Ascending aorta (tissue), 2 donors: ENCODE data around the gene PHLDB1. TPM values are rescaled to one million over a fixed set of nuclear protein-coding genes. Genes with fewer than 3 reads are reported as not detected.
"Not testable (repeated sequence)": the region's sequence is repeated elsewhere in the genome, so short reads cannot be mapped to it uniquely, and the experiment has no call there.

ENCODE experiments used
- DNase-seq, 2 donors: peaks; one replicate each; pipeline ENCODE4 v3.0.0-alpha.2; 2019; ENCODE audit warnings: low spot score in 2 of 2
- H3K27ac ChIP-seq, 2 donors: fragments of 200-600 bp; sonication (generic); one replicate each; pipeline ENCODE4 v1.5.1; 2016 to 2017; ENCODE audit warnings: mild to moderate bottlenecking in 1 of 2
- H3K27me3 ChIP-seq: fragments of 200-600 bp; sonication (generic); one replicate; pipeline ENCODE4 v1.5.1; 2017
- H3K36me3 ChIP-seq, 2 donors: fragments of 200-600 bp; sonication (generic); one replicate each; pipeline ENCODE4 v1.5.1; 2016
- H3K4me1 ChIP-seq, 2 donors: fragments of 200-600 bp; sonication (generic); one replicate each; pipeline ENCODE4 v1.5.1; 2016 to 2017; ENCODE audit warnings: mild to moderate bottlenecking in 1 of 2
- H3K4me3 ChIP-seq, 2 donors: fragments of 200-600 bp; sonication (generic); one replicate each; pipeline ENCODE4 v1.5.1; 2016 to 2017; ENCODE audit warnings: mild to moderate bottlenecking in 1 of 2
- H3K9me3 ChIP-seq, 2 donors: fragments of 200-600 bp; sonication (generic); one replicate each; pipeline ENCODE4 v1.5.1; 2016
- intact Hi-C: fragments of 100-400 bp; cut with DNase I; formaldehyde crosslinking; loops from one replicate; pipeline ENCODE4 v1.15.1; 2023
- total RNA-seq: library from RNA; depleted of rRNA; stranded (reverse); fragments of >200 nt; gene quantifications from one replicate; pipeline ENCODE4 v1.1.0, GENCODE V29; 2016
- TF ChIP-seq, protein P1 (sequence below), 3 experiments: fragments of 200-600 bp in 2 of 3; fragments of 450-650 bp in 1 of 3; sonication (generic) in 2 of 3; IDR thresholded peaks; one replicate each; pipeline ENCODE4 v1.5.1; 2016 to 2019; ENCODE audit warnings: antibody characterized with exemption in 3 of 3, mild to moderate bottlenecking in 1 of 3, moderate library complexity in 1 of 3

The PHLDB1 gene
- total RNA-seq, 1 donor from 2014 or later = 200 TPM

DNA sequence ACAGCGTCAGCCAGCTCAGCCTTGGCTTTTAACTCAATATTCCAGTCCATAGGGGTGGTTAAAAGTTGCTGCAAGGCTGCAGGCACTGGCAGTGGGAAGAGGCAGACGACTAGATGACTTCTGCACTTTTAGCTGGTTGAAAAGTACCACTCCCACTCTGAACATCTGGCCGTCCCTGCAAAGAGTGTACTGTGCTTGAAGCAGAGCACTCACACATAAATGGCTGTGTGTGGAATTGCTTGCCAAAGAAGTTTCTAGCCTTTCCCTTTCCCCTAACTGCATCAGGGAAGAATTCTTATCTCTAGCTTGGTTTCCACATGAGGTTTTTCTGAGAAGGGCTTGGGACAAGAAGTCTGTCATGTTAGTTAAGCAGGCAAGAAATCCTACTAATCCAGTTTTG, 5.1 kb upstream of the PHLDB1 start:
- no peaks in the 10 kb centered on the region for H3K9me3 ChIP-seq
- TF ChIP-seq, protein P1, sequence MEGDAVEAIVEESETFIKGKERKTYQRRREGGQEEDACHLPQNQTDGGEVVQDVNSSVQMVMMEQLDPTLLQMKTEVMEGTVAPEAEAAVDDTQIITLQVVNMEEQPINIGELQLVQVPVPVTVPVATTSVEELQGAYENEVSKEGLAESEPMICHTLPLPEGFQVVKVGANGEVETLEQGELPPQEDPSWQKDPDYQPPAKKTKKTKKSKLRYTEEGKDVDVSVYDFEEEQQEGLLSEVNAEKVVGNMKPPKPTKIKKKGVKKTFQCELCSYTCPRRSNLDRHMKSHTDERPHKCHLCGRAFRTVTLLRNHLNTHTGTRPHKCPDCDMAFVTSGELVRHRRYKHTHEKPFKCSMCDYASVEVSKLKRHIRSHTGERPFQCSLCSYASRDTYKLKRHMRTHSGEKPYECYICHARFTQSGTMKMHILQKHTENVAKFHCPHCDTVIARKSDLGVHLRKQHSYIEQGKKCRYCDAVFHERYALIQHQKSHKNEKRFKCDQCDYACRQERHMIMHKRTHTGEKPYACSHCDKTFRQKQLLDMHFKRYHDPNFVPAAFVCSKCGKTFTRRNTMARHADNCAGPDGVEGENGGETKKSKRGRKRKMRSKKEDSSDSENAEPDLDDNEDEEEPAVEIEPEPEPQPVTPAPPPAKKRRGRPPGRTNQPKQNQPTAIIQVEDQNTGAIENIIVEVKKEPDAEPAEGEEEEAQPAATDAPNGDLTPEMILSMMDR (IDR thresholded peaks at IDR 0.05) = no peak
- no peaks in the 10 kb centered on the region for H3K27me3 ChIP-seq
- peak overlapping the region; percentile 11 to 39 for H3K27ac ChIP-seq
- intact Hi-C loops = no loop called here
- DNase-seq = no peak
- H3K36me3 ChIP-seq = peaks cover 54 to 58% of the 10 kb centered on the region in 2 donors
- peaks cover 3 to 23% of the 10 kb centered on the region in 2 donors for H3K4me1 ChIP-seq
- H3K4me3 ChIP-seq = no peak overlapping the region

GRCh38 chr11:118603709-118604108, 3.7 kb upstream of the PHLDB1 start:
- Histone ChIP-seq H3K27ac (peak overlapping the region; percentile 94 to 99), H3K36me3 (peaks cover 42 to 47% of the 10 kb centered on the region in 2 donors), H3K4me1 (peaks cover 3 to 23% of the 10 kb centered on the region in 2 donors)
- H3K9me3 ChIP-seq, H3K27me3 ChIP-seq, H3K4me3 ChIP-seq, intact Hi-C loops: not testable (repeated sequence)
- peak in 1 of 2 donors; percentile 44 for DNase-seq

GRCh38 chr11:118604566-118604965, 2.8 kb upstream of the PHLDB1 start:
- DNase-seq = peak in 1 of 2 donors; percentile 40
- H3K27ac ChIP-seq = peak overlapping the region; percentile 94 to 99
- H3K4me1 ChIP-seq = peaks cover 3 to 32% of the 10 kb centered on the region in 2 donors

GRCh38 chr11:118605116-118605867, 2.1 kb upstream of the PHLDB1 start:
- peak in 1 of 2 donors; percentile 91 for DNase-seq
- peaks cover 3 to 37% of the 10 kb centered on the region in 2 donors for H3K4me1 ChIP-seq
- peaks cover 27 to 31% of the 10 kb centered on the region in 2 donors for H3K36me3 ChIP-seq
- no peaks in the 10 kb centered on the region for H3K9me3 ChIP-seq
- H3K4me3 ChIP-seq = no peak overlapping the region
- H3K27ac ChIP-seq = peak overlapping the region; percentile 94 to 99
- TF ChIP-seq, protein P1 (IDR thresholded peaks at IDR 0.05) = no peak
- H3K27me3 ChIP-seq = no peaks in the 10 kb centered on the region
- intact Hi-C loops = no loop called here

More at GRCh38 chr11:118604566-118604965, 2.8 kb upstream of the PHLDB1 start:
- TF ChIP-seq, protein P1 (IDR thresholded peaks at IDR 0.05) = no peak
- Histone ChIP-seq H3K4me3 (no peak overlapping the region), H3K36me3 (peaks cover 34 to 38% of the 10 kb centered on the region in 2 donors), H3K9me3 (no peaks in the 10 kb centered on the region), H3K27me3 (no peaks in the 10 kb centered on the region)
- intact Hi-C loops = no loop called here

GRCh38 chr11:118606157-118606843, 1.1 kb upstream of the PHLDB1 start:
- peak in 1 of 2 donors; percentile 63 for DNase-seq
- H3K4me1 ChIP-seq = peaks cover 10 to 45% of the 10 kb centered on the region in 2 donors
- TF ChIP-seq, protein P1 (IDR thresholded peaks at IDR 0.05) = no peak
- no peaks in the 10 kb centered on the region for H3K9me3 ChIP-seq
- H3K27me3 ChIP-seq = no peaks in the 10 kb centered on the region
- H3K36me3 ChIP-seq = peaks cover 17 to 21% of the 10 kb centered on the region in 2 donors
- peak overlapping the region; percentile 94 to 99 for H3K27ac ChIP-seq
- H3K4me3 ChIP-seq = no peak overlapping the region
- intact Hi-C loops = no loop called here

- H3K4me1 ChIP-seq = peaks cover 11 to 51% of the 10 kb centered on the region in 2 donors
- DNase-seq = peak in 1 of 2 donors; percentile 59
- intact Hi-C loops = no loop called here
Observed at GRCh38 chr11:118606844-118607228, 579 bp upstream of the PHLDB1 start.

More at GRCh38 chr11:118606844-118607228, 579 bp upstream of the PHLDB1 start:
- Histone ChIP-seq H3K27me3 (no peaks in the 10 kb centered on the region), H3K27ac (peak overlapping the region; percentile 94 to 99), H3K36me3 (peaks cover 12 to 16% of the 10 kb centered on the region in 2 donors), H3K9me3 (no peaks in the 10 kb centered on the region), H3K4me3 (peak overlapping the region in 1 of 2 donors; percentile 77)
- TF ChIP-seq, protein P1 (IDR thresholded peaks at IDR 0.05) = no peak
